ENCODE measurements around the gene RAB3IL1.
"Not testable (repeated sequence)": the region's sequence is repeated elsewhere in the genome, so short reads cannot be mapped to it uniquely, and the experiment has no call there.

RAB3IL1 gene

GRCh38 chr11:61917334-61918109 is at the start of gene RAB3IL1:
Gene RAB3IL1, minus strand, starts transcription at chr11:61917566. Its CDS starts 199 bp downstream, at chr11:61917367.
- DNase-seq = peak in 1 of 2 experiments; percentile 37

GRCh38 chr11:61966734-61967115 is 49.4 kb upstream of the RAB3IL1 start:
- DNase-seq = no peak

GRCh38 chr11:61964666-61965271 is 47.4 kb upstream of the RAB3IL1 start:
- not testable (repeated sequence) for DNase-seq

DNA sequence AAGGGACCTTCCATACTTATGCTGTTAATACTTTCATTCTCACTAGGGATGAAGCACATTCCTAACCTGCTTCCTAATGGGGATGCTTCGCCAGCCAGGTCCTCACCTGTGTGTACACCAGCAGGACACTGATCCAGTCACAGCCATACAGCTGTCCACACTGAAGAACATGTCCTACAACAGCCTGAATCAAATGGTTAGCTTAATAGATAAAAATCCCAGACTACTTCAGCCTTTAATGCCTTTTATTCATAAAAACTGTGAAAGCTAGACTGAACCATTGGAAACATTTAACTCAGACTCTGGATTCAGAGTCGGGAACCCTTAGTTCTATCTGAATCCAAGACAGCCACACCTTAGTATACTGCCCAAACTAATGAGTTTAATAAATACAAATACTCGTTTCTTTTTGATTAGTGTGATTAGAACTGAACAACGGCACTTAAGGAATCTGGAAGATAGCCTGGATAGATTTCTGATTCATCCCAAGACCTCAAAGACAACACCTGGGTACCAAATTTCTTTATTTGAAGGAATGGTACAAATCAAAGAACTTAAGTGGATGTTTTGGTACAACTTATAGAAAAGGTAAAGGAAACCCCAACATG is 46.8 kb upstream of the RAB3IL1 start:
- no peak for DNase-seq

DNA sequence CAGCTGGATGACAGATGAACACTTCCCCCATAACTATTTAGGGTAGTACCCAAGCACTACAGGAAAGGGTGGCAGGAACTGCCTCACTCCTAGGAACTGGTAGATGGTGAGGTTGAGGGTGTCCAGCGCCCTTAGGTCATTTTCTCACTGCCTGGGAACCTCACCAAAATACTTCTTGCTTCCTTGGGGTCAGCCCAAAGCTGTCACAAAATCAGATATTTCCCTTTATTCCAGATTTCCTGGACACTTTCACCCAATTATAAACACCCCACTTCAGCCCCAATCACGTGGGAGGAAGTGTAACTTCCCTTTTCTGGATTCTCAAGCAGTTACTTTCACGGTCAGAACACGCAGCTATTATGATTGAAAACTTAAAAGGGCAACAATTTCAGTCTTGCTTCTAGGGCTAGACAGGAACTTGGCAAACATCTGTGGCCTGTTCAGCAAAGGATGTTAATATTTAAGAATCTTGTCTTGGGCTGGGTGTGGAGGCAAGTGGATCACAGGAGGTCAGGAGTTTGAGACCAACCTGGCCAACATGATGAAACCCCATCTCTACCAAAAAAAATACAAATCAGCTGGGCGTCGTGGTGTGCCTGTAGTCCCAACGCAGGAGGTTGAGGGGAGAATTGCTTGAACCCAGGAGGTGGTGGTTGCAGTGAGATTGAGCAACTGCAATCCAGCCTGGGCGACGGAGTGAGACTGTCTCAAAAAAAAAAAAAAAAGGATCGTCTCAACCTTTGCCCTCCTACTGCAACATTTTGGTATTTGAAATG is 46.1 kb upstream of the RAB3IL1 start:
- no peak for DNase-seq

- no peak for DNase-seq
These were observed 45.6 kb upstream of the RAB3IL1 start for GRCh38 chr11:61963016-61963281.

DNA sequence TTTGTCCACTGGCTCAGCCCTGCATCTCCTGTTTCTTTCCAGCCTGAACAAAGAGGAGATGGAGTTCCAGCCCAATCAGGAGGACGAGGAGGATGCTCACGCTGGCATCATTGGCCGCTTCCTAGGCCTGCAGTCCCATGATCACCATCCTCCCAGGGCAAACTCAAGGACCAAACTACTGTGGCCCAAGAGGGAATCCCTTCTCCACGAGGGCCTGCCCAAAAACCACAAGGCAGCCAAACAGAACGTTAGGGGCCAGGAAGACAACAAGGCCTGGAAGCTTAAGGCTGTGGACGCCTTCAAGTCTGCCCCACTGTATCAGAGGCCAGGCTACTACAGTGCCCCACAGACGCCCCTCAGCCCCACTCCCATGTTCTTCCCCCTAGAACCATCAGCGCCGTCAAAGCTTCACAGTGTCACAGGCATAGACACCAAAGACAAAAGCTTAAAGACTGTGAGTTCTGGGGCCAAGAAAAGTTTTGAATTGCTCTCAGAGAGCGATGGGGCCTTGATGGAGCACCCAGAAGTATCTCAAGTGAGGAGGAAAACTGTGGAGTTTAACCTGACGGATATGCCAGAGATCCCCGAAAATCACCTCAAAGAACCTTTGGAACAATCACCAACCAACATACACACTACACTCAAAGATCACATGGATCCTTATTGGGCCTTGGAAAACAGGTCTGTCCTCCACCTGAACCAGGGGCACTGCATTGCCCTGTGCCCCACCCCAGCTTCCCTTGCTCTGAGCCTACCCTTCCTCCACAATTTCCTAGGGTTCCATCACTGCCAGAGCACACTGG is 45.0 kb upstream of the RAB3IL1 start:
- no peak for DNase-seq

DNA sequence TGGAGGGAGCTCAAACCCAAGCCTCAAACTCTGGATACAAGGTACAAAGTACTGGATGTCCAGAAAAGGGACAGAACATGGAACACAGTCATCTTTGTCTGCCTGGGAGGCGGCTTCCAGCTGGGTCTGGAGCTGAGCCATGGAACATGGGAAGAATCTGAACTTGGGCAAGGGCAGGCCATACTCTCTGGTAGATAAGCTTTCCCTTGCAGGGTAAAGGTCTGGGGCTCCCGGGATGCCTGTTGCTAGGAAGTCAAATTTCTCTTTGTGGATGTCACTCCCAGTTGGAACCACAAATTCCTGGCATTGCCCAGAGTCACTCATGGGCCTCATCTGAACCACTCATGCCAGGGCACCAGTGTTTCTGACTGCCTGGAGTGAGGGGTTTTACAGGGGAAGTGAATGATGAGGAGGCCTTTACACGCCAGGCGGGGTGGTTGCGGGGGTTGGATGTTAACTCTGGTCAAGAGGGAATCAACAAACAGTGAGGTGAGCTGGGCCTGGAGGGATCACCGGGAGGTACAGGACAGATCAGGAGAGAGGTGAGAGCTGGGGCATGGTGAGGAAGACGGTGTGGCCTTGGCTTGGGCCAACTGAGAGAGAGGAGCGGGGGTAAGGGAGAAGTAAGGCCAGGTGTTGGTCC is 44.3 kb upstream of the RAB3IL1 start:
- no peak for DNase-seq

- no peak for DNase-seq
These were observed 43.2 kb upstream of the RAB3IL1 start for GRCh38 chr11:61960532-61960931.

GRCh38 chr11:61959678-61960077 is 42.3 kb upstream of the RAB3IL1 start:
- DNase-seq = no peak

DNA sequence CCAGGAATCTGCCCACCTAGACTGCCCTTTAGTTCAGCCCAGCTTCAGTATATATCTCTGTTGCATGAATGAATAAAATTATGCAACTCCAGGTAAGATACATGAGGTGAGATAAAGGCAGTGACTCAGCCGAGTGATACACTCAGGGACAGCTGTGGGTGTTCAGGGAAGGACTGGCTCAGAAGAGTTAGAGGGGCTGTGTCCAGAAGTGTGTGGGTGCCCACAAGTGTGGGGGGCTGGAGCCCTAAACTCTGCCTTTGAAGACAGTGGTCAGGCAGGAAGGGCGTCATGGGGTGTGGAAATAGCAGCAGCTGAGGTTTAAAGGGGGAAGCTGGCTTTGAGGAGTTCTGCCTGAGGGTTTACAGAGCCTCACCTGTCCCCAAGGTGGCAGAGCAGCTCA is 41.7 kb upstream of the RAB3IL1 start:
- no peak for DNase-seq

DNA sequence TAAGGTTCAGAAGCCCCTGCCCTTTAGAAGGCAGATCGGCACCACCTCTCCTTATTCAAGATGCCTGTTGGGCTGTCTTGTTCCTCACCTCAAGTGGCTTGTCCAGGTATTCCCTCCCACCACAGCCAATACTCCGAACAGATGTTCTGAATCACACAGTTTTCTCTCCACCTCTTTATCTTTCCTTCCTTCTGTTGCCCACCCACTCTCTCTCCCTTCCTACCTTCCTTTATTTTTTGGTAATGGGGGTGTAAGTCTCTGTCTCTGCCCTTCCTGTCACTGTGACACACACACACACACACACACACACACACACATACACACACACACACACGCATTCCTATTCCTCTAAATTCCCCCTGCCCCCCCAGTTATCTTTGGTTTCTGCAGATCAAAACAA is 41.2 kb upstream of the RAB3IL1 start:
- DNase-seq = no peak

DNA sequence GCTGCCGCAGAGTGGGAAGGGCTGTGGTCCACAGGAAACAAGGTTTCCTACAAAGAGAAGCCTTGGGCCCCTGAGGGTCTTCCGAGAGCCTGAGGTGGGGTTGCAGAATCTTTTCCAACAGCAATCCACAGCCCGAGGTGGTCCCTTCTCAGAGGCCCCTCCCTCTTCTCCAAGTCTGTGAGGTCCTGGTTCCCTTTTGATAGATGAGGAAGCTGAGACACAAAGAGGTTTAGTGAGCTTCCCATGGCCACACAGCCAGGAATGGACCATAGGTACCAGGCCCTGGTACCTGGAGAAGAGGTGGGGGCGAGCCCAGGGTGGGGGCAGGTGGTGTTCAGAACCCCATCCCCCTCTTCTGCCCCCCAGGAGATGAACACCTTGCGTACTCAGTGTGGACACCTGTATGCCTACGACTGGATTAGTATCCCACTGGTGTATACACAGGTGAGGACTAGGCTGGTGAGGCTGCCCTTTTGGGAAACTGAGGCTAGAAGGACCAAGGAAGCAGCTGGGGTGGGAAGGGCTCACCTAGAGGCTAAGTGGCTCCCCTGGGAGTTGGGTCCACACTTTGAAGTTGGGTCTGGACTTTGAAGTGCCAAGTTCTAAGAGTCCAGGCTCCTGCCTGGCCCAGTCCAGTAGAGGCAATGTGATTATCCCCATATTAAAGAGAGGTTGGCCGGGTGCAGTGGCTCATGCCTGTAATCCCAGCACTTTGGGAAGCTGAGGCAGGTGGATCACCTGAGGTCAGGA is 39.8 kb upstream of the RAB3IL1 start:
- DNase-seq = no peak

DNA sequence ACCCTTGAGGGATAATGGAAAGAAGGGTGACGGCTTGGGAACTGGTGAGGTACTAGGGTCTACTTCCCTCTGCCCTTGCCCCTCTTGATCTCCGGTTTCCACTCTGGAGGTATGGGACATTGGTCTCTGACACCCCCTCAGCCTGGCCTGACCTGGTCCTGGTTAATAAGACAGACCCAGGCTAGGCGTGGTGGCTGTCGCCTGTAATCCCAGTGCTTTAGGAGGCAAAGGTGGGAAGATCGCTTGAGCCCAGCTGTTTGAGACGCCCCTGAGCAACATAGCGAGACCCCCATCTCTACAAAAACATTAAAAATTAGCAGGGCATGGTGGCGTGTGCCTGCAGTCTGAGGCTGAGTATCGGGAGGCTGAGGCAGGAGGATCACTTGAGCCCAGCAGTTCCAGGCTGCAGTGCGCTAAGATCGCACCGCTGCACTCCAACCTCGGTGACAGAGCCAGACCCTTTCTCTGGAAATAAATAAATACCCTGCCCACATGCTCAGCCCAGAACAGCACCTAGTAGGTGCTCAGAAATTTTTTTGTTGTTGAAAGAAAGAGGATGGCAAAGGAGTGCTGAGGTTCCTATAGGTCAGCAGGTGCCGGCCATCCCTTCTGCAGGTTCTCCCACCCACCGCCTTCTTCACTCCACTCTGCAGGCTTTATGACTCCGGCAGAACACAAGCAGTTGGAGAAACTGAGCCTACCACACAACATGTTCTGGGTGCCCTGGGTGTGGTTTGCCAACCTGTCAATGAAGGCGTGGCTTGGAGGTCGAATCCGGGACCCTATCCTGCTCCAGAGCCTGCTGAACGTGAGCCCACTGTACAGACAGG is 39.0 kb upstream of the RAB3IL1 start:
- no peak for DNase-seq

- DNase-seq = no peak
These were observed 38.2 kb upstream of the RAB3IL1 start for GRCh38 chr11:61955422-61956135.

GRCh38 chr11:61954851-61955421 is 37.6 kb upstream of the RAB3IL1 start:
- DNase-seq = no peak

DNA sequence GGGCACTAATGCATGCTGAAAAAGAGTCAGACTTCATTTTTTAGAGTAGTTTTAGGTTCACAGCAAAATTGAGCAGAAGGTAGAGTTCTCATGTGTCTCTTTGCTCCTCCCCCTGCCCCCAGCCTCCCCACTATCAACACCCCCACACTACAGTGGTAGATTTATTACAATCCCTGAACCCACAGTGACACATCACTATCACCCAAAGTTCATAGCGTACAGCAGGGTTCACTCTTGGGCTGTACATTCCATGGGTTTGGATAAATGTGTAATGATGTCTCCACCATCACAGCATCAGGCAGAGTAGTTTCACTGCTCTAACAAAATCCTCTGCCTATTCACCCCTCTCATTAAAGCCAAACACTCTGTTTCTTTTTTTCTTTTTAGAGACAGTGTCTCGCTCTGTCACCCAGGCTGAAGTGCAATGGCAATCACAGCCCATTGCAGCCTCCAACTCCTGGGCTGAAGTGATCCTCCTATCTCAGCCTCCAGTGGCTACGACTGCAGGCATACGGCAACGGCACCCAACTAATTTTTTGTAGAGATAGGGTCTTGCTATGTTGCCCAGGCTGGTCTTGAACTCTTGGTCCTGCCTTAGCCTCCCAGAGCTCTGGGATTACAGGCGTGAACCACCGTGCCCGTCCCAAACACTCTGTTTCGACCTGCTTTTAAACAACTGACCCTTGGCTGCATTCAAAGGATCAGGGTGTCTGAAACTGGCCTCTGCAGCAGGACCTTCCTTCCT is 36.9 kb upstream of the RAB3IL1 start:
- DNase-seq = no peak

- not testable (repeated sequence) for DNase-seq
These were observed 36.3 kb upstream of the RAB3IL1 start for GRCh38 chr11:61953632-61954031.

- no peak for DNase-seq
These were observed 35.5 kb upstream of the RAB3IL1 start for GRCh38 chr11:61952882-61953281.
